GM12878 (cell line): ENCODE data around the gene PLEKHA7.

Experiments used
- BMI1 ChIP-seq: fragments of 450-650 bp; IDR thresholded peaks from 2 replicates; pipeline ENCODE4 v1.6.1; 2016; ENCODE audit warnings: mild to moderate bottlenecking, moderate library complexity, borderline replicate concordance
- CHD2 ChIP-seq: IDR thresholded peaks from 2 replicates; pipeline ENCODE4 v1.6.1; 2011; ENCODE audit warnings: low read depth, low read length, improper control_type of control experiment, borderline replicate concordance
- EP300 ChIP-seq, 2 experiments: fragments of 150-350 bp in 1 of 2; IDR thresholded peaks; 2 replicates each; pipeline ENCODE4 v1.6.1; 2011 to 2012; ENCODE audit warnings: low read depth in 2 of 2, low read length in 2 of 2, borderline replicate concordance in 1 of 2, improper control_type of control experiment in 1 of 2, inconsistent platforms in 1 of 2; ENCODE audit not compliant: control insufficient read depth in 1 of 2
- GABPA ChIP-seq: IDR thresholded peaks from 2 replicates; pipeline ENCODE4 v1.6.1; 2014; ENCODE audit warnings: antibody characterized with exemption, low read depth, mild to moderate bottlenecking, inconsistent platforms
- MEF2A ChIP-seq: IDR thresholded peaks from 2 replicates; pipeline ENCODE4 v1.6.1; 2011; ENCODE audit warnings: low read depth, mild to moderate bottlenecking, low read length, moderate library complexity; ENCODE audit not compliant: insufficient read depth
- NR2C1 ChIP-seq: fragments of 450-650 bp; IDR thresholded peaks from 2 replicates; pipeline ENCODE4 v1.6.1; 2017; ENCODE audit warnings: antibody characterized with exemption, mild to moderate bottlenecking, moderate library complexity
- POLR2A ChIP-seq: IDR thresholded peaks from 2 replicates; pipeline ENCODE4 v1.6.1; 2011; ENCODE audit warnings: low read depth, mild to moderate bottlenecking, low read length
- RAD51 ChIP-seq: fragments of 450-650 bp; IDR thresholded peaks from 2 replicates; pipeline ENCODE4 v1.6.1; 2016; ENCODE audit warnings: moderate library complexity, mild to moderate bottlenecking, inconsistent platforms
- RCOR1 ChIP-seq: conservative IDR thresholded peaks from 2 replicates; pipeline ENCODE4 v1.6.1; 2012; ENCODE audit warnings: low read depth, low read length, improper control_type of control experiment
- YY1 ChIP-seq: IDR thresholded peaks from 2 replicates; pipeline ENCODE4 v1.6.1; 2011; ENCODE audit warnings: low read depth, mild to moderate bottlenecking, low read length
- TF ChIP-seq, protein P1 (sequence below), 3 experiments: IDR thresholded peaks in 2 of 3; conservative IDR thresholded peaks in 1 of 3; 2 replicates each; pipeline ENCODE4 v1.5.1; 2011; ENCODE audit warnings: low read depth in 3 of 3, low read length in 3 of 3, mild to moderate bottlenecking in 3 of 3, control low read depth in 2 of 3, moderate library complexity in 2 of 3, inconsistent platforms in 1 of 3, mixed read lengths in 1 of 3; ENCODE audit not compliant: control insufficient read depth in 2 of 3, insufficient read depth in 1 of 3; ENCODE audit errors: extremely low read depth in 1 of 3

DNA sequence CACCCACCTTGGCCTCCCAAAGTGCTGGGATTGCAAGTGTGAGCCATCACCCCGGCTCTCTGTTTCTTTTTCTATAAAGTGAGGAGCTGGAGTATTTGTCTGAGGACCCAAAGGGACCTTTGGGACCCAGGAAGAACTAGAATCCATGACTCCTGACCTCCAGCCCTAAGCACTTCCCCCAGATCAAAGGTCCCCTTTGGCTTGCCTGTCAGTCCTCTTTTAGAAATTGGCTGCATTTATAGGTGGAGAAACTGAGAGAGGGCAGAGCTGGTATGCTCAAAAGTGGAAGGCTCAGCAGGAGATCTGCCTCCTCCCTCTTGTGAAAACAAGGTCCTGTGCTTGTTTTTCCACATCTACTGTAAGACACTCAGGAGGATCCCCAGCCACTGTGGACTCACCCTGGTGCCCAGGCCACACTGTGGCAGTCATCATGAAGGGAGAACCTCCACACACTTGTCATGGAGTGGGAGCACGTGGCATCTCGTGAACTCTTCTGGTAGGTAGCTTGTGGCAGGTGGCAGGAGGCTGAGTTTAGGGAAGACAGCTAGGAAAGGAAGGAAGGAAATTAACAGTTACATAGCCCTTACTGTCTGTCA is 12.4 kb upstream of the PLEKHA7 start:
- TF ChIP-seq RAD51 (no peak), CHD2 (no peak), BMI1 (no peak), POLR2A (no peak), MEF2A (no peak), NR2C1 (no peak), RCOR1 (no peak), EP300 (IDR thresholded peaks at IDR 0.05; ENCODE audit: borderline replicate concordance in 1 of 2, control insufficient read depth in 1 of 2, low read depth in 2 of 2, low read length in 2 of 2) (no peak), GABPA (no peak), YY1 (no peak)
- TF ChIP-seq, protein P1, sequence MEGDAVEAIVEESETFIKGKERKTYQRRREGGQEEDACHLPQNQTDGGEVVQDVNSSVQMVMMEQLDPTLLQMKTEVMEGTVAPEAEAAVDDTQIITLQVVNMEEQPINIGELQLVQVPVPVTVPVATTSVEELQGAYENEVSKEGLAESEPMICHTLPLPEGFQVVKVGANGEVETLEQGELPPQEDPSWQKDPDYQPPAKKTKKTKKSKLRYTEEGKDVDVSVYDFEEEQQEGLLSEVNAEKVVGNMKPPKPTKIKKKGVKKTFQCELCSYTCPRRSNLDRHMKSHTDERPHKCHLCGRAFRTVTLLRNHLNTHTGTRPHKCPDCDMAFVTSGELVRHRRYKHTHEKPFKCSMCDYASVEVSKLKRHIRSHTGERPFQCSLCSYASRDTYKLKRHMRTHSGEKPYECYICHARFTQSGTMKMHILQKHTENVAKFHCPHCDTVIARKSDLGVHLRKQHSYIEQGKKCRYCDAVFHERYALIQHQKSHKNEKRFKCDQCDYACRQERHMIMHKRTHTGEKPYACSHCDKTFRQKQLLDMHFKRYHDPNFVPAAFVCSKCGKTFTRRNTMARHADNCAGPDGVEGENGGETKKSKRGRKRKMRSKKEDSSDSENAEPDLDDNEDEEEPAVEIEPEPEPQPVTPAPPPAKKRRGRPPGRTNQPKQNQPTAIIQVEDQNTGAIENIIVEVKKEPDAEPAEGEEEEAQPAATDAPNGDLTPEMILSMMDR (IDR thresholded peaks at IDR 0.05 in 2 of 3, conservative IDR thresholded peaks at IDR 0.05 in 1 of 3; ENCODE audit: control insufficient read depth in 2 of 3, extremely low read depth in 1 of 3, insufficient read depth in 1 of 3, low read depth in 3 of 3, low read length in 3 of 3): no peak
